ENCODE measurements around the gene TMEM273.

TMEM273 gene

DNA sequence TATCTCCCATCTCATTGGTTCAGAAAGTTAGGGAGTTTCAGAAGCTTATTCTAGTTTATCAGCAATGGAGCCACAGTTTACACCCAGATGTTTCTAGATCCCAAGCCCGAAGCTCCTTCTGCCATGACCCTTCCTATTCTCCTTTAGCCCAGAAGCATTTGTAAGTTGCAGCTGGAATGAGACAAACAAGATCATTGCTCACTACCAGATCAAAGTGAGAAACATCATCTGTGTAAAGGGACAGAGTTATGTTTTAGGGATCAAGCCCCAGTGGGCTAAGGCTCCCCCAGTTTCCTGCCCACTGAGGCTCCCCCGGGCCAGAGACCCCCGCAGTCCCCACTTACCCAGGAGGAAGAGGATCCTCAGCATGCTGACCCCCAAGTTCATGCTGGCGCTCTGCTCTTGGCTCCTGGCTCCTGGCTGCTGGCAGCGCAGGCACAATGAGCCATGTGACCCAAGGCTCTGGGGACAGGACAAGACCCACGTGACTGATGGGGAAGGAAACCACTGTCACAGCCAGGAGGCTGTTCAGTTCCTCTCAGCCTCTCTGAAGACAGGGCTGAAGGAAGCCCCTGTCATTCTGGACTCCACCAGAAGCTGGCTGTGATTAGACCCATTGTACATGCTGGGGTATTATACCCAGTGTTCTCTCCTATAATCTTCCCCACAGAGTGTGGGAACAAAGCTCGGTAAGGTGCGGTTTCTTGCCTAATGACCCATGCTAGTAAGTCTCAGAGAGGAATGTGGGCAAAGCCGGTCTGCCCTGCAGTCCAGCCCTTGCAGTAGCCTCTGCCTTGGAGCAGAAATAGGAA is at the start of gene TMEM273:
Gene TMEM273, minus strand, starts transcription at position 442 of the 812 bp plus-strand sequence. Its CDS starts 55 bp downstream, at position 387.
- peak; percentile 46 for DNase-seq

DNA sequence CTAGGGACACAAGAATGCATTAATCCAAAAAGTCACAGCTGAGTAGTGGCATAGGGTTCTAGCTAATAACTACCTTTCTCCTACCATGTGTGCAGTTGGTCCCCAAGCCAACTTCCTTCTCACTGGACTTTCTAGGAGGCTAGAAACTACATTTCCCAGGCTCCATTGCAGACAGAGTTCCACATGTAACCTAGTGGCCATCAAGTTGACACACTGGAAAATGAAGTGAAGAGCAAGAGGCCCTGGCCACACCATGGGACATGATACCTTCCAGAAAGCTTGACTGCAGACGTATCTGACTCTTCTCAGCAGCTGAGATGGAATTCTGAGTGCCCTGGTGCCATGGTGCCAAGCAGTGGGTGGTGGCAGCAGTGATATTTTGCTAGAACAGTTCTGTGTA is 49.8 kb upstream of the TMEM273 start:
- DNase-seq, result no peak

GRCh38 chr10:49235392-49235791 is 47.2 kb upstream of the TMEM273 start:
- no peak for DNase-seq

DNA sequence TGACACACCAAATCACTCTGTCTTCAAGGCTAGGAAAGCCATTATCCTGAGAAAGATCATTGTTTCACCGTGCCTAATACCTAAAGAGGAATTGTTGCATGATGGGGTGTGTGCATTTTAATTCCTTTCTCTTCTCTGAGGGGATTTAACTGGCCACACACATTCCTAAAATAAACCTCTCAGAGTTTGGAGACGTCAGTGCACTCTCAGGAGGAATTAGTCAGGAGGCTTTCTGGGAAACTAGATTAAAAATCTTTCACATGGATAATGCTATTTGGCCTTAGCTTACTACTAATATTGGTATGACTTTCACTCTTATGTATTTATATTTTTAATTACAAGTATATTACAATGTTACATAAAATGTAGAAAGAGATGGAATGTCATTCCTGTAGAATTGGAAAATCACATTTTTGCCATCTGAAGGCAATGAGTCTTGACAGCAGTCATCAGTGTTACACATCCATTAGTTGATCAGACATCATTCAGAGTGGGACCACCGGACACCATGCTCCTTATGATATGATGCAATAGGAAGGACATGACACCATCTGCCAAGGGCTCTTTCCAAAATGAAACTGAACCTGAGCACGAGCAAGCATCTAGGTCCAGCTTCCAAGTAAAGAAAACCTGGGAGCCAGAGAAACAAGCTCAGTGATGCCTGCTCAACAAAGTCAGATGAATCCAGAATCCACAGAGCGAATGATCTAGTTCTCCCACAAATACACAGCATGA is 43.1 kb upstream of the TMEM273 start:
- no peak for DNase-seq

DNA sequence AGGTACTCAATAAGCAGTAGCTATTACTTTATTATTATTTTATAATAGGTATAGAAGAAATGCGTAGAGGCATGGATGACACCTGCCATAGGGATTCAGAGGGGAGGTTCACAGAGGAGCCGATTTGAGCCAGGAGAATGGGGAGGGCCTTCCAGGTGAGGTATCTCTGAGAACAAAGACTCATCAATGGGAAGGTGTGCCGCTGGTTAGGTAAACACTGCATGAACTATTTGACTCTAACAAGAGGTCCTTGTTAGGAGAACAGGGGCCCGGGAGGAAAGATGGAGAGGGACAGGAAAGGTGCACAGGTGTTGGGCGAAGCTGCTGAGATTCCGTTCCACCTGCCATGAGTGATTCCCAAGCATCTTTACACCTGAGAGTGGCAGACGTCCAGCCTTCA is 41.8 kb upstream of the TMEM273 start:
- DNase-seq, result no peak

- DNase-seq, result no peak
Measured at GRCh38 chr10:49228677-49229076, 40.5 kb upstream of the TMEM273 start.

- no peak for DNase-seq
Measured at GRCh38 chr10:49227406-49227805, 39.2 kb upstream of the TMEM273 start.

GRCh38 chr10:49226594-49226993 is 38.4 kb upstream of the TMEM273 start:
- DNase-seq, result no peak

DNA sequence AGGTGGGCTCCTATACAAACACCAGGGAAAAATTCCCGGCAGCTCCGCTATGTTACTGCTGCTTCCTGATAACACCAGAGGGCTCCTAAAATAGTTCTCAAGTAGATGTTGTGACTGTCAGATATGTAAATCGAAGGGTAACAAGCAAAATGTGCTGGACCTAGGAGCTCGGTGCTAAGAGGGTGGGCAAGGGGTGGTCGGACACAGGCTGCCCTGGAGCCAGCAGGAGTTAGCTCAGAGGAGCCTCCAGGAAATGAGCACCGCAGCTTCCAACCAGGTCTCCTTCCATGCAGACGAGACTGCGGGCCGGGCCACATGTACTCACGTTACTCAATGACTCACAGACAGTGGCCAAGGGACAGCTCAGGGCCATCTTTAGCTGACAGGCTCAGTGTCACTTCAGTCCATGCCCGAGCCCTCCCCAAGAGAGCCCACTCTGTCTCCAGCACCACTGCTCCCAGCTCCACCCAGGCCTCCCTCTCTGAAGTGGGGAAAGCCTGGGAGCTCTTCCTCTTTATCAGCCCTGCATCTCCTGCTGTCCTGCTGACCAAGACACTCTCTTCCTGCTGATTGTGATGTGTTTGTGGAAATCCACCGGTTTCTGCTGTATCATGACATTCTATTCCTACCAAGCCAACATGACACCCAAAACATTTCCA is 37.2 kb upstream of the TMEM273 start:
- DNase-seq, result no peak

DNA sequence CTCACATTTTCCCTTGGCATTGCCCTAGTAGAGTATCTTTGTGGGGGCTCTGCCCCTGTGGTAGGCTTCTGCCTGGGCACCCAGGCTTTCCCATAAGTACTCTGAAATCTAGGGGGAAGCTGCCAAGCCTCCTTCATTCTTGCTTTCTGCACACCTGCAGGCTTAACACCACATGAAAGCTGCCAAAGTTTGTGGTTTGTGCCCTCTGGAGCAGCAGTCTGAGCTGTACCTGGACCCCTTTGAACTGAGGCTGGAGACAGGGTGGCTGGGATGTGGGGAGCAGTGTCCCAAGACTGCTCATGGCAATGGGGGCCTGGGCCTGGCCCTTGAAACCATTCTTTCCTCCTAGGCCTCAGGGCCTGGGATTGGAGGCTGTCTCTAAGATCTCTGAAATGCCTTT is 35.0 kb upstream of the TMEM273 start:
- DNase-seq, result no peak

DNA sequence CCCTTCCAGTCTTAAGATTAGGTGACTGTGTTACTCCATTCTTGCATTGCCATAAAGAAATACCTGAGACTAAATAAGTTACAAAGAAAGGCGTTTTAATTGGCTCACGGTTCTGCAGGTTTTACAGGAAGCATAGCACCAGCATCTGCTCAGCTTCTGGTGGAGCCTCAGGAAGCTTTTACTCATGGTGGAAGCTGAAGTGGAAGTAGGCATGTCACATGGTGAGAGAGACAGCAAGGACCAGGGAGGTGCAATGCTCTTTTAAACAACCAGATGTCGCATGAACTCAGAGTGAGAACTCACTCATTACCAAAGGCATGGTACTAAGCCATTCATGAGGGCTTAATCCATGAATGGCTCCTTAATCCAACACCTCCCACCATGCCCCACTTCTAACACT is 34.0 kb upstream of the TMEM273 start:
- DNase-seq, result no peak

DNA sequence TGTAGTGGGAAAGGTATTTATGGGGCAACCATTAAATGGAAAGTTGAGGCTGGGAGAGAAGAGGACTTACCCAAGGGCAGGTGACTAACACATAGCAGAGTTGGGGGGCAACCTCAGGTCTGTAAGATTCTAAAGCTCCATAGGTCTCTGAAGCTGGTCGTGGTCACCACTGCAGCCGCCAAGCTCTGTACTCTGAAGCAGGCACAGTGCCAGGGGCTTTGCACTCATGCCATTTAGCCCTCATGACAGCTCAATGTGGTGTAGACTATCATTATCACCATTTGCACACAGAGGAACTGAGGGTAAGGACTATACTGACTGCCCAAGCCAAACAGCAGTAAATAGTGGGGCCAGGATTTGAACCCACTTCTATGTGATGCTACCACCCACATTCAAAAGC is 32.5 kb upstream of the TMEM273 start:
- no peak for DNase-seq

DNA sequence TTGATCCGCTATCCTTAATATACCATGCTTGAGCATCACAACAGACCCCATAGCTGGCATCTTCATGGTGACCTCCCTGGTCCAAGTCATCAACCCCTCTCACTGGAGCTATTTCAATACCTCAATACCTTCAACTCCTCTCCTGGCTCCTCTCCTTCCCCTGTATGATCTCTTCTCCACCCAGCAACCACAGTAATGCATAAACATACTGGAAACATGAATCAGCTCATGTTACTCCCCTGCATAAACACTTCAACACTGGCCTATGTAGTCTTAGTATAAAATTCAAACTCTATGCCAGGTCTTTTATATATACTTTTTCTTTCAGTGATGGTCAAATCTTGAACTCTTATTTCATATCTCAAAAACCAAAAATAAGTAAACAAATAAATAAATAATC is 31.8 kb upstream of the TMEM273 start:
- DNase-seq, result no peak

DNA sequence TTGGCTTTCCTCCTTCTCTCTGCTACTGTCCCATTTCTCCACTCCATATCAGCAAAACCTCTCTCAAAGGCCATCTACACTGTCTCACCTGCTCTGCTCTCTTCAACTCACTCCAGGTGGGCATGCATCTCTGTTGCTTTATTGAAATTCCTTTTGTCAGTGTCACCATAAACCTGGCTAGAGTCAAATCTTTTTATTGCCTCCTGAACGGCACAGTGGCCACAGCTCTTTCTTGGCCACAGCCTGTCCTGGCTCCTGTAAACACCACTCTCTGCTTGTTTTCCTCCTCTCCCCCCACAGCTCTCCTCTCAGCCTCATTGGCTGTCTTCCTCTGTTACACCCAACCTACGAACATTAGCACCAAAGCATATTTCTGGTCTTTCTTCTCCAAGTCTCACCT is 31.1 kb upstream of the TMEM273 start:
- no peak for DNase-seq

DNA sequence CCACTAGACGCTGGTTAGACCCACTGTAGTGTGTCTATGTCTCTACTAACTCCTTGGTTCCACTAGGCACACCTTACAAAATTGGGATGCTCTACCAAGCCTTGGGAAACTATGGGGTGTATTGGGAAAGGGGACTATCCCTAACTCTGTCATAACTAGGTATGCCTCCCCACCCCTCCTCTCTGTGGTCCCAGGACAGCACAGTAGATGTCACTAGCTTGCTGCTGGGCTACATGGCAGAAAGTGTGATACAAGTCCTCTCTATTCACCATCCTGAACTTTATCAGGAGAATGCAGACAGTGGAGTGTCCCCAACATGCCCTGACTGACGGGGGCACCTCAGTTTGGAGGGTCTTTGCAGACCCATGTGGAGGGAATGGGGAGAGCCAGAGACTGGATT is 30.3 kb upstream of the TMEM273 start:
- no peak for DNase-seq

DNA sequence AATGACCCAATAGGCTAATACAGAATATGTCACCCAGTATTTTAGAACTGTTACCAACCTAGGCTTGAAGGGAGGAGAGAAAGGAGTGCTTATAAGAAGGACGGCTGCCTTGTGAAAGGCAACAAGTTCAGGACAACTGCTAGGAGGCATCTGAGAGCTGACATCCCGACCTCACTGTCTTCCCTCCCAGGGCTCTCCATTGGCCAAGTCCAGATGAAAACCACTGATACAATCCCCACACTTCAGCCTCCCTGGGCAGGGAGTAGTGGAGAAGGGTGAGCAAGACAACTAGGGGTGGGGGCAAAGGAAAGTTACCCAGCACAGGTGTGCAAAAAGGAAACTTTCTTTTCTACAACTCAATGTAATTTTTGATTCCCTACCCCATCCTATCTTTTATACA is 29.5 kb upstream of the TMEM273 start:
- DNase-seq, result no peak

GRCh38 chr10:49213211-49213610 is 25.0 kb upstream of the TMEM273 start:
- DNase-seq, result no peak

GRCh38 chr10:49212783-49213182 is 24.6 kb upstream of the TMEM273 start:
- no peak for DNase-seq

DNA sequence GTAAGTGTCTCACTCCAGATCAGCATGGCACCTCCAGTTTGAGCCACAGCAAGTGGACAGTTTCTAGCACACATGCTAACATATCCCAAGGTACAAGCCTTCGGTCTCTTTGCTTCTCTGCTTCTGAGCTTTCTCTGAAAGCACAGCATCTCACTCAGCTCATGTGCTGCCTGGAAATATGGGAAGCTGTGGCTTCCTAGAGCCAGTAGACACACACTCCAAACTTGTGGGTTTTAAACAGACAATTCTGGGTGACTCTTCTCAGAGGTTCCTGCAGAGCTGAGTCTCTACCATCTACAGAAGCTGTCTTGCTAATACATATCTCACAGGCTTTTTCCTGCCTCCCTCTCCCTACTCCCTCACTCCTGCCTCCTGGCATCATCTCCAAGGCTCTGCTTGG is 23.9 kb upstream of the TMEM273 start:
- no peak for DNase-seq

GRCh38 chr10:49208996-49209395 is 20.8 kb upstream of the TMEM273 start:
- DNase-seq, result no peak

GRCh38 chr10:49207936-49208487 is 19.8 kb upstream of the TMEM273 start:
- DNase-seq, result no peak

GRCh38 chr10:49207113-49207512 is 18.9 kb upstream of the TMEM273 start:
- DNase-seq, result no peak

DNA sequence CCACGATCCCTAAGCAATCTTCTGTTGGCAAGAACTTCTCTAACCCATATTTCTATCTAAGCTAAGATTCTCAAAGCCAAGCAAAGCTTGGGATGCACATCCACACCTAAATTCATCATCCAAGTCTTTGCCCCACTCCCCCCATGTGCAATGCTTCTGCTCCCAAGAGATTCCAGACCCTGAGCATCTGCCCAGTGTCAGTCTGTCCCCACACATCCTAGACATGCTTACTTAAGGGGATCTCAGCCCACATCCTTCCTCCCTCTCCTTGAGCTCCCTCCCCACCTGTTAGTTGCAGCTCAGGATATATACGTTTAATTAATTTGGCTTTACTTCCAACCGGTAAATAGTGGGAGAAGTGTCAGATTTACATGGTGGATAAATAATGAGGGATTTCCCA is 17.0 kb upstream of the TMEM273 start:
- no peak for DNase-seq

DNA sequence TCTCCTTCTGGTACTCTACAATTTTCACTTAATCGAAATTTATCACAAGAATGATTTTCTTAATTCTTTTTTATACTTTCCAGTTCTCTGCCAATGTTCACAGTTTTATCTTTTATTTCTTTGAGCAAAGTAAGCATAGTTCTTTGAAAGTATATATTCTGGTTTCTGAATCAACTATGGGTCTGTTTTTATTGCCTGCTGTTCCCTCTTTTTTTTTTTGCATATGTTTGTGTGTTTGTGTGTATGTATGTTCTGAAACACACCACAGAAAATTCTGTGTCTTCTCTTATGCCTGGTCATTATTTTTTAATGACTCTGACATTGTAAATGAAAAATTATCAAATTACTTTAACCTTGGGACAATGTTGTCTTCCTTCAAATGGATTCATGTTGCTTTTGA is 15.9 kb upstream of the TMEM273 start:
- no peak for DNase-seq

Measured in CD4-positive, alpha-beta T cell treated with Interleukin-6 for 4 hours (primary cell).